H9 (cell line): ENCODE measurements around the gene ZNF423. TPM values are rescaled to one million over a fixed set of nuclear protein-coding genes. Genes with fewer than 3 reads are reported as not detected.

Experiments
- DNase-seq: peaks from one replicate; pipeline ENCODE4 v3.0.0-alpha.2; 2017
- H2AFZ ChIP-seq: one replicate; pipeline ENCODE4 v1.6.1; 2013; ENCODE audit warnings: mild to moderate bottlenecking, low read length, control low read depth, moderate library complexity
- H2AK5ac ChIP-seq: 2 replicates; pipeline ENCODE4 v1.6.1; 2013; ENCODE audit warnings: low read length, control low read depth, mixed read lengths; ENCODE audit not compliant: insufficient read length
- H2BK120ac ChIP-seq: one replicate; pipeline ENCODE4 v1.6.1; 2013; ENCODE audit warnings: low read depth, mild to moderate bottlenecking, low read length, control low read depth, inconsistent platforms; ENCODE audit not compliant: poor library complexity, severe bottlenecking
- H2BK12ac ChIP-seq: 2 replicates; pipeline ENCODE4 v1.6.1; 2013; ENCODE audit warnings: low read length, control low read depth, mixed read lengths, low read depth; ENCODE audit not compliant: insufficient read length
- H2BK15ac ChIP-seq: 2 replicates; pipeline ENCODE4 v1.6.1; 2013; ENCODE audit warnings: low read depth, low read length, control low read depth
- H2BK20ac ChIP-seq: one replicate; pipeline ENCODE4 v1.6.1; 2013; ENCODE audit warnings: low read depth, mild to moderate bottlenecking, low read length, control low read depth, inconsistent platforms; ENCODE audit not compliant: poor library complexity, severe bottlenecking
- H2BK5ac ChIP-seq: 2 replicates; pipeline ENCODE4 v1.6.1; 2013; ENCODE audit warnings: low read length, control low read depth, mixed read lengths; ENCODE audit not compliant: insufficient read length
- H3K14ac ChIP-seq: 2 replicates; pipeline ENCODE4 v1.6.1; 2013; ENCODE audit warnings: low read length, control low read depth; ENCODE audit not compliant: insufficient read depth
- H3K18ac ChIP-seq: 2 replicates; pipeline ENCODE4 v1.6.1; 2013; ENCODE audit warnings: low read depth, mild to moderate bottlenecking, mixed read lengths, low read length, control low read depth; ENCODE audit not compliant: insufficient read length
- H3K23ac ChIP-seq: 2 replicates; pipeline ENCODE4 v1.6.1; 2013; ENCODE audit warnings: low read length, control low read depth, mixed read lengths, low read depth; ENCODE audit not compliant: insufficient read length
- H3K23me2 ChIP-seq: 2 replicates; pipeline ENCODE4 v1.6.1; 2013; ENCODE audit warnings: low read depth, mild to moderate bottlenecking, mixed read lengths, low read length, control low read depth; ENCODE audit not compliant: insufficient read length, poor library complexity, severe bottlenecking
- H3K27ac ChIP-seq: 2 replicates; pipeline ENCODE4 v1.5.1; 2013; ENCODE audit warnings: low read length, control low read depth, mixed read lengths, low read depth; ENCODE audit not compliant: insufficient read length
- H3K27me3 ChIP-seq: 2 replicates; pipeline ENCODE4 v1.6.1; 2013; ENCODE audit warnings: low read length, control low read depth, inconsistent platforms; ENCODE audit not compliant: insufficient read depth
- H3K4ac ChIP-seq: 2 replicates; pipeline ENCODE4 v1.6.1; 2013; ENCODE audit warnings: low read depth, mild to moderate bottlenecking, control low read depth, inconsistent platforms, low read length, moderate library complexity
- H3K4me1 ChIP-seq: 2 replicates; pipeline ENCODE4 v1.6.1; 2013; ENCODE audit warnings: low read length, control low read depth, inconsistent platforms; ENCODE audit not compliant: insufficient read depth
- H3K4me2 ChIP-seq: 2 replicates; pipeline ENCODE4 v1.6.1; 2013; ENCODE audit warnings: low read length, control low read depth, mixed read lengths; ENCODE audit not compliant: insufficient read length, insufficient read depth
- H3K56ac ChIP-seq: 2 replicates; pipeline ENCODE4 v1.6.1; 2013; ENCODE audit warnings: low read depth, mild to moderate bottlenecking, mixed read lengths, low read length, control low read depth; ENCODE audit not compliant: insufficient read length
- H3K79me1 ChIP-seq: 2 replicates; pipeline ENCODE4 v1.6.1; 2013; ENCODE audit warnings: low read depth, mild to moderate bottlenecking, moderate library complexity, low read length, control low read depth, inconsistent platforms; ENCODE audit not compliant: insufficient read depth, poor library complexity, severe bottlenecking
- H3K79me2 ChIP-seq: 2 replicates; pipeline ENCODE4 v1.6.1; 2013; ENCODE audit warnings: low read length, control low read depth, inconsistent platforms; ENCODE audit not compliant: insufficient read depth
- H3K9ac ChIP-seq: 2 replicates; pipeline ENCODE4 v1.6.1; 2013; ENCODE audit warnings: low read length, control low read depth, mixed read lengths; ENCODE audit not compliant: insufficient read length; ENCODE audit errors: extremely low read depth
- H3K9me3 ChIP-seq: one replicate; pipeline ENCODE4 v1.6.1; 2013; ENCODE audit warnings: low read depth, low read length, inconsistent platforms; ENCODE audit not compliant: control insufficient read depth
- H3T11ph ChIP-seq: one replicate; pipeline ENCODE4 v1.6.1; 2013; ENCODE audit warnings: mild to moderate bottlenecking, low read length, control low read depth, inconsistent platforms
- H4K20me1 ChIP-seq: one replicate; pipeline ENCODE4 v1.6.1; 2013; ENCODE audit not compliant: control insufficient read depth, insufficient read length, insufficient read depth
- H4K5ac ChIP-seq: 2 replicates; pipeline ENCODE4 v1.6.1; 2013; ENCODE audit warnings: low read depth, mild to moderate bottlenecking, mixed read lengths, low read length, control low read depth; ENCODE audit not compliant: insufficient read length
- H4K8ac ChIP-seq: replicated peaks from 2 replicates; pipeline ENCODE4 v1.6.1; 2013; ENCODE audit warnings: low read length, control low read depth, mixed read lengths, low read depth; ENCODE audit not compliant: insufficient read length
- H4K91ac ChIP-seq: 2 replicates; pipeline ENCODE4 v1.6.1; 2013; ENCODE audit warnings: low read depth, mild to moderate bottlenecking, moderate library complexity, mixed read lengths, low read length, control low read depth; ENCODE audit not compliant: insufficient read length
- H3K27ac Mint-ChIP-seq, 3 experiments: 2 replicates in 2 of 3; 3 replicates in 1 of 3; pipeline ENCODE4 v1.8.0; 2020 to 2021; ENCODE audit warnings: mixed read lengths in 3 of 3, mild to moderate bottlenecking in 1 of 3, moderate library complexity in 1 of 3
- H3K27me3 Mint-ChIP-seq: 2 replicates; pipeline ENCODE4 v1.8.0; 2021; ENCODE audit warnings: low read depth, mild to moderate bottlenecking, moderate library complexity, mixed read lengths
- H3K36me3 Mint-ChIP-seq, 3 experiments: 2 replicates in 2 of 3; 3 replicates in 1 of 3; pipeline ENCODE4 v1.8.0; 2020 to 2021; ENCODE audit warnings: low read depth in 3 of 3, mixed read lengths in 3 of 3; ENCODE audit not compliant: insufficient read depth in 1 of 3
- H3K4me1 Mint-ChIP-seq, 2 experiments: 2 replicates each; pipeline ENCODE4 v1.8.0; 2020; ENCODE audit warnings: mixed read lengths in 2 of 2
- H3K4me3 Mint-ChIP-seq, 2 experiments: 2 replicates in 1 of 2; 3 replicates in 1 of 2; pipeline ENCODE4 v1.8.0; 2020 to 2021; ENCODE audit warnings: mild to moderate bottlenecking in 2 of 2, mixed read lengths in 2 of 2, moderate library complexity in 1 of 2
- H3K9me3 Mint-ChIP-seq, 2 experiments: 2 replicates in 1 of 2; 3 replicates in 1 of 2; pipeline ENCODE4 v1.8.0; 2020; ENCODE audit warnings: mild to moderate bottlenecking in 2 of 2, mixed read lengths in 2 of 2, moderate library complexity in 1 of 2
- CTCF ChIP-seq: fragments of 200-600 bp; sonication (generic); conservative IDR thresholded peaks from 3 replicates; pipeline ENCODE4 v1.8.0; 2021; ENCODE audit warnings: antibody characterized with exemption, mild to moderate bottlenecking
- WGBS: extraction: QIAGEN DNeasy Blood & Tissue Kit; methylation state at CpG from one replicate; pipeline ENCODE4 v1.1.7; 2013; ENCODE audit warnings: missing lambda C conversion rate, low lambda C conversion rate, mixed read lengths; ENCODE audit not compliant: insufficient read length; ENCODE audit errors: extremely low coverage; 5-methylcytosine and 5-hydroxymethylcytosine counted together
- total RNA-seq: library from RNA; stranded (reverse); gene quantifications from 2 replicates; pipeline ENCODE4 v1.2.1, GENCODE V29; 2021

Gene ZNF423
- total RNA-seq, 1 experiment from 2014 or later = 51.5 TPM

GRCh38 chr16:49513040-49513439 lies 342.9 kb downstream of the ZNF423 start:
- Histone ChIP-seq H2AK5ac (no peak overlapping the region), H3K4me1 (no peaks in the 10 kb centered on the region), H2BK20ac (no peak overlapping the region), H2BK5ac (no peak overlapping the region), H3K9me3 (no peaks in the 10 kb centered on the region), H4K8ac (no peak overlapping the region), H2AFZ (no peak overlapping the region), H3K18ac (no peak overlapping the region), H2BK12ac (no peak overlapping the region), H3K56ac (no peak overlapping the region), H3K79me1 (no peaks in the 10 kb centered on the region), H3K79me2 (no peaks in the 10 kb centered on the region), H3K27me3 (no peaks in the 10 kb centered on the region), H3K4me2 (no peak overlapping the region), H4K91ac (no peak overlapping the region), H4K5ac (no peak overlapping the region), H2BK120ac (no peak overlapping the region), H2BK15ac (no peak overlapping the region), H3K14ac (no peak overlapping the region), H3K9ac (no peak overlapping the region), H3T11ph (no peak overlapping the region), H3K23me2 (no peaks in the 10 kb centered on the region), H3K27ac (no peak overlapping the region), H4K20me1 (peaks cover 2% of the 10 kb centered on the region), H3K23ac (no peak overlapping the region), H3K4ac (no peak overlapping the region)
- H3K9me3 Mint-ChIP-seq = no peaks in the 10 kb centered on the region
- no CpG with 5 or more reads among the region's 7 CpGs for WGBS
- no peaks in the 10 kb centered on the region for H3K4me1 Mint-ChIP-seq
- H3K27ac Mint-ChIP-seq = no peak overlapping the region
- TF ChIP-seq CTCF = peak; percentile 58
- peaks cover 0 to 2% (median 2%) of the 10 kb centered on the region in 3 experiments; a peak in 1 of 7 replicates for H3K36me3 Mint-ChIP-seq
- no peak overlapping the region for H3K4me3 Mint-ChIP-seq
- peak; percentile 64 for DNase-seq
- no peaks in the 10 kb centered on the region for H3K27me3 Mint-ChIP-seq
